OCI-M1 (cell line): ENCODE measurements around the gene SERPING1.
A peak's percentile ranks its signal among the peaks of the same experiment; 100 is the strongest.

ENCODE experiments used
- DNase-seq: peaks from one replicate; lab custom pipeline; 2025; lab: John Stamatoyannopoulos, UW

Gene SERPING1

GRCh38 chr11:57652662-57653061 is 55.2 kb downstream of the SERPING1 start:
- DNase-seq: peak; percentile 70

GRCh38 chr11:57653163-57653562 is 55.7 kb downstream of the SERPING1 start:
- DNase-seq: peak; percentile 70

GRCh38 chr11:57656885-57657193 is 59.4 kb downstream of the SERPING1 start:
- DNase-seq: no peak

- peak; percentile 99 for DNase-seq
Measured at GRCh38 chr11:57657194-57658022, 59.9 kb downstream of the SERPING1 start, which contains the start of gene CLP1. TSS of gene CLP1 (plus strand) at chr11:57657762. CDS start at chr11:57659477, 1,715 bp downstream.

GRCh38 chr11:57658023-57658361 is 60.5 kb downstream of the SERPING1 start:
- DNase-seq: no peak

- DNase-seq: no peak
Measured at GRCh38 chr11:57659669-57660068, 62.2 kb downstream of the SERPING1 start.

GRCh38 chr11:57662893-57663292 is 65.4 kb downstream of the SERPING1 start:
- DNase-seq: peak; percentile 51

GRCh38 chr11:57663975-57664374 is 66.5 kb downstream of the SERPING1 start:
- no peak for DNase-seq
